PC-3 (cell line): ENCODE results near the gene FECH.

ENCODE experiments used
- EZH2 ChIP-seq: fragments of 300-600 bp; sonication (generic); IDR thresholded peaks from one replicate; pipeline ENCODE4 v1.6.1; 2017; ENCODE audit warnings: antibody characterized with exemption, mild to moderate bottlenecking, low read length; ENCODE audit not compliant: unreplicated experiment
- TF ChIP-seq, protein P1 (sequence below): fragments of 300-600 bp; sonication (generic); conservative IDR thresholded peaks from 2 replicates; pipeline ENCODE4 v1.5.1; 2017; ENCODE audit warnings: antibody characterized with exemption, low read depth, mild to moderate bottlenecking, low read length

DNA sequence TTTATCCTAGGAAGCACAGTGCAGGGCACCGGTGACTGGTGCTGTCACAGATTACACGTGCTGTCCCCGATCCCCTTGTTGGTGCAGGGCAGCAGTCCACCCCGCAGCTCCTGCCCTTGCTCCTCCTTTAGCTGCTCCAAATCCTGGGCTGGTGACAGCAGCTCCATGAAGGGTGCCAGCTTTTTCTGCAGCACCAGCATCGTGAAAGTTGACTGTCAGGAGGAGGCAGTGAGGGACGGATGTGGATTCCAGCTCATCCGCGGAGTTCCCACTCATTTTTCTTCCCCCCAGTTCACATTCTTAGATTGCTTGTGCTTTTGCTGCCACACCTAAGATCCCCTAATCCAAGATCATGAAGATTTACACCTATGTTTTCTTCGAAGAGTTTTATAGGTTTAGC lies 83.9 kb downstream of the FECH start:
- TF ChIP-seq, protein P1, sequence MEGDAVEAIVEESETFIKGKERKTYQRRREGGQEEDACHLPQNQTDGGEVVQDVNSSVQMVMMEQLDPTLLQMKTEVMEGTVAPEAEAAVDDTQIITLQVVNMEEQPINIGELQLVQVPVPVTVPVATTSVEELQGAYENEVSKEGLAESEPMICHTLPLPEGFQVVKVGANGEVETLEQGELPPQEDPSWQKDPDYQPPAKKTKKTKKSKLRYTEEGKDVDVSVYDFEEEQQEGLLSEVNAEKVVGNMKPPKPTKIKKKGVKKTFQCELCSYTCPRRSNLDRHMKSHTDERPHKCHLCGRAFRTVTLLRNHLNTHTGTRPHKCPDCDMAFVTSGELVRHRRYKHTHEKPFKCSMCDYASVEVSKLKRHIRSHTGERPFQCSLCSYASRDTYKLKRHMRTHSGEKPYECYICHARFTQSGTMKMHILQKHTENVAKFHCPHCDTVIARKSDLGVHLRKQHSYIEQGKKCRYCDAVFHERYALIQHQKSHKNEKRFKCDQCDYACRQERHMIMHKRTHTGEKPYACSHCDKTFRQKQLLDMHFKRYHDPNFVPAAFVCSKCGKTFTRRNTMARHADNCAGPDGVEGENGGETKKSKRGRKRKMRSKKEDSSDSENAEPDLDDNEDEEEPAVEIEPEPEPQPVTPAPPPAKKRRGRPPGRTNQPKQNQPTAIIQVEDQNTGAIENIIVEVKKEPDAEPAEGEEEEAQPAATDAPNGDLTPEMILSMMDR: no peak
- TF ChIP-seq EZH2: no peak
